ENCODE data around the gene ZNF710. TPM values are rescaled to one million over a fixed set of nuclear protein-coding genes. Genes with fewer than 3 reads are reported as not detected.

Gene ZNF710
- total and polyA plus RNA-seq, 2 experiments from 2014 or later, result 15.9 to 18.2 TPM

DNA sequence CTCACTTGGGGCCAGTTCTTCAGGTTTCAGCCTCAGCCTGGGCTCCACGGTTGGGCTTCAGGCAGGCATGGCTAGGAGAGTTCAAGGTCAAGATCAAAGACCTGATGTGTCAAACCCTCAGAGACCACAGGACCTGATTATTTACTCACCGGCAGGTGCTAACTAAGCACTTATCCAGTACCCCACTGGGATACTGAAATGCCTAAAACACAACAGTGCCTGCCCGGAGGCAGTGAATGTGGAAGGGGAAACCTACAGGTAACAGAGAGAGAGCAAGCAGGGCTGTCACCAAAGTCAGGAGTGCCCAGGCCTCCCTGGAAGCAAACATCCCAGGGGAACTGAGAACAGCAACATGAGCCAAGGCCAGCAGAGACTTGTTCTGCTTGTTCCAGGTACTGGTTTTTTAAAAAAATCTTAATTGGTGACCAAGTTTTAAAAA lies 94.4 kb downstream of the ZNF710 start:
- peak; percentile 83 for ATAC-seq
- Histone ChIP-seq H3K79me2 (replicated peaks; ENCODE audit: insufficient read depth) (peaks cover 5% of the 10 kb centered on the region), H3K27ac (ENCODE audit: low read depth) (no peak overlapping the region), H3K4me2 (no peak overlapping the region), H4K20me1 (replicated peaks; ENCODE audit: insufficient read depth) (peaks cover 20% of the 10 kb centered on the region), H3K36me3 (ENCODE audit: insufficient read depth) (no peaks in the 10 kb centered on the region), H3K9me2 (ENCODE audit: insufficient read depth) (no peaks in the 10 kb centered on the region), H3K27me3 (ENCODE audit: insufficient read depth) (0 out of 2 replicates have a peak, but pooled peaks cover under 1% of the 10 kb centered on the region), H3F3A (replicated peaks; ENCODE audit: low read depth) (0 out of 2 replicates have a peak, but pooled peaks cover 4% of the 10 kb centered on the region), H3K4me3 (no peak overlapping the region), H3K4me1 (ENCODE audit: insufficient read depth) (no peaks in the 10 kb centered on the region), H2AFZ (no peak overlapping the region)
- TF ChIP-seq EZH2 (IDR thresholded peaks at IDR 0.05; ENCODE audit: low read depth, unreplicated experiment), result no peak
- no peak for TF ChIP-seq POLR2AphosphoS5 (IDR thresholded peaks at IDR 0.05; ENCODE audit: low read depth)
- no peak for TF ChIP-seq NANOG (IDR thresholded peaks at IDR 0.05; ENCODE audit: borderline replicate concordance)
- TF ChIP-seq, protein P1, sequence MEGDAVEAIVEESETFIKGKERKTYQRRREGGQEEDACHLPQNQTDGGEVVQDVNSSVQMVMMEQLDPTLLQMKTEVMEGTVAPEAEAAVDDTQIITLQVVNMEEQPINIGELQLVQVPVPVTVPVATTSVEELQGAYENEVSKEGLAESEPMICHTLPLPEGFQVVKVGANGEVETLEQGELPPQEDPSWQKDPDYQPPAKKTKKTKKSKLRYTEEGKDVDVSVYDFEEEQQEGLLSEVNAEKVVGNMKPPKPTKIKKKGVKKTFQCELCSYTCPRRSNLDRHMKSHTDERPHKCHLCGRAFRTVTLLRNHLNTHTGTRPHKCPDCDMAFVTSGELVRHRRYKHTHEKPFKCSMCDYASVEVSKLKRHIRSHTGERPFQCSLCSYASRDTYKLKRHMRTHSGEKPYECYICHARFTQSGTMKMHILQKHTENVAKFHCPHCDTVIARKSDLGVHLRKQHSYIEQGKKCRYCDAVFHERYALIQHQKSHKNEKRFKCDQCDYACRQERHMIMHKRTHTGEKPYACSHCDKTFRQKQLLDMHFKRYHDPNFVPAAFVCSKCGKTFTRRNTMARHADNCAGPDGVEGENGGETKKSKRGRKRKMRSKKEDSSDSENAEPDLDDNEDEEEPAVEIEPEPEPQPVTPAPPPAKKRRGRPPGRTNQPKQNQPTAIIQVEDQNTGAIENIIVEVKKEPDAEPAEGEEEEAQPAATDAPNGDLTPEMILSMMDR (conservative IDR thresholded peaks at IDR 0.05; ENCODE audit: low read depth in 2 of 2), result no peak
- TF ChIP-seq, protein P2, sequence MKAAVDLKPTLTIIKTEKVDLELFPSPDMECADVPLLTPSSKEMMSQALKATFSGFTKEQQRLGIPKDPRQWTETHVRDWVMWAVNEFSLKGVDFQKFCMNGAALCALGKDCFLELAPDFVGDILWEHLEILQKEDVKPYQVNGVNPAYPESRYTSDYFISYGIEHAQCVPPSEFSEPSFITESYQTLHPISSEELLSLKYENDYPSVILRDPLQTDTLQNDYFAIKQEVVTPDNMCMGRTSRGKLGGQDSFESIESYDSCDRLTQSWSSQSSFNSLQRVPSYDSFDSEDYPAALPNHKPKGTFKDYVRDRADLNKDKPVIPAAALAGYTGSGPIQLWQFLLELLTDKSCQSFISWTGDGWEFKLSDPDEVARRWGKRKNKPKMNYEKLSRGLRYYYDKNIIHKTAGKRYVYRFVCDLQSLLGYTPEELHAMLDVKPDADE (IDR thresholded peaks at IDR 0.05), result no peak
- no peak for TF ChIP-seq ZNF114 (CRISPR knock-in tag; IDR thresholded peaks at IDR 0.05)
- no peak for TF ChIP-seq JUNB (IDR thresholded peaks at IDR 0.05; ENCODE audit: unreplicated experiment)
- no peak for TF ChIP-seq STAT1 (IDR thresholded peaks at IDR 0.05; ENCODE audit: unreplicated experiment)
- TF ChIP-seq EZH2phosphoT487 (IDR thresholded peaks at IDR 0.05; ENCODE audit: unreplicated experiment), result no peak
- TF ChIP-seq, protein P3, sequence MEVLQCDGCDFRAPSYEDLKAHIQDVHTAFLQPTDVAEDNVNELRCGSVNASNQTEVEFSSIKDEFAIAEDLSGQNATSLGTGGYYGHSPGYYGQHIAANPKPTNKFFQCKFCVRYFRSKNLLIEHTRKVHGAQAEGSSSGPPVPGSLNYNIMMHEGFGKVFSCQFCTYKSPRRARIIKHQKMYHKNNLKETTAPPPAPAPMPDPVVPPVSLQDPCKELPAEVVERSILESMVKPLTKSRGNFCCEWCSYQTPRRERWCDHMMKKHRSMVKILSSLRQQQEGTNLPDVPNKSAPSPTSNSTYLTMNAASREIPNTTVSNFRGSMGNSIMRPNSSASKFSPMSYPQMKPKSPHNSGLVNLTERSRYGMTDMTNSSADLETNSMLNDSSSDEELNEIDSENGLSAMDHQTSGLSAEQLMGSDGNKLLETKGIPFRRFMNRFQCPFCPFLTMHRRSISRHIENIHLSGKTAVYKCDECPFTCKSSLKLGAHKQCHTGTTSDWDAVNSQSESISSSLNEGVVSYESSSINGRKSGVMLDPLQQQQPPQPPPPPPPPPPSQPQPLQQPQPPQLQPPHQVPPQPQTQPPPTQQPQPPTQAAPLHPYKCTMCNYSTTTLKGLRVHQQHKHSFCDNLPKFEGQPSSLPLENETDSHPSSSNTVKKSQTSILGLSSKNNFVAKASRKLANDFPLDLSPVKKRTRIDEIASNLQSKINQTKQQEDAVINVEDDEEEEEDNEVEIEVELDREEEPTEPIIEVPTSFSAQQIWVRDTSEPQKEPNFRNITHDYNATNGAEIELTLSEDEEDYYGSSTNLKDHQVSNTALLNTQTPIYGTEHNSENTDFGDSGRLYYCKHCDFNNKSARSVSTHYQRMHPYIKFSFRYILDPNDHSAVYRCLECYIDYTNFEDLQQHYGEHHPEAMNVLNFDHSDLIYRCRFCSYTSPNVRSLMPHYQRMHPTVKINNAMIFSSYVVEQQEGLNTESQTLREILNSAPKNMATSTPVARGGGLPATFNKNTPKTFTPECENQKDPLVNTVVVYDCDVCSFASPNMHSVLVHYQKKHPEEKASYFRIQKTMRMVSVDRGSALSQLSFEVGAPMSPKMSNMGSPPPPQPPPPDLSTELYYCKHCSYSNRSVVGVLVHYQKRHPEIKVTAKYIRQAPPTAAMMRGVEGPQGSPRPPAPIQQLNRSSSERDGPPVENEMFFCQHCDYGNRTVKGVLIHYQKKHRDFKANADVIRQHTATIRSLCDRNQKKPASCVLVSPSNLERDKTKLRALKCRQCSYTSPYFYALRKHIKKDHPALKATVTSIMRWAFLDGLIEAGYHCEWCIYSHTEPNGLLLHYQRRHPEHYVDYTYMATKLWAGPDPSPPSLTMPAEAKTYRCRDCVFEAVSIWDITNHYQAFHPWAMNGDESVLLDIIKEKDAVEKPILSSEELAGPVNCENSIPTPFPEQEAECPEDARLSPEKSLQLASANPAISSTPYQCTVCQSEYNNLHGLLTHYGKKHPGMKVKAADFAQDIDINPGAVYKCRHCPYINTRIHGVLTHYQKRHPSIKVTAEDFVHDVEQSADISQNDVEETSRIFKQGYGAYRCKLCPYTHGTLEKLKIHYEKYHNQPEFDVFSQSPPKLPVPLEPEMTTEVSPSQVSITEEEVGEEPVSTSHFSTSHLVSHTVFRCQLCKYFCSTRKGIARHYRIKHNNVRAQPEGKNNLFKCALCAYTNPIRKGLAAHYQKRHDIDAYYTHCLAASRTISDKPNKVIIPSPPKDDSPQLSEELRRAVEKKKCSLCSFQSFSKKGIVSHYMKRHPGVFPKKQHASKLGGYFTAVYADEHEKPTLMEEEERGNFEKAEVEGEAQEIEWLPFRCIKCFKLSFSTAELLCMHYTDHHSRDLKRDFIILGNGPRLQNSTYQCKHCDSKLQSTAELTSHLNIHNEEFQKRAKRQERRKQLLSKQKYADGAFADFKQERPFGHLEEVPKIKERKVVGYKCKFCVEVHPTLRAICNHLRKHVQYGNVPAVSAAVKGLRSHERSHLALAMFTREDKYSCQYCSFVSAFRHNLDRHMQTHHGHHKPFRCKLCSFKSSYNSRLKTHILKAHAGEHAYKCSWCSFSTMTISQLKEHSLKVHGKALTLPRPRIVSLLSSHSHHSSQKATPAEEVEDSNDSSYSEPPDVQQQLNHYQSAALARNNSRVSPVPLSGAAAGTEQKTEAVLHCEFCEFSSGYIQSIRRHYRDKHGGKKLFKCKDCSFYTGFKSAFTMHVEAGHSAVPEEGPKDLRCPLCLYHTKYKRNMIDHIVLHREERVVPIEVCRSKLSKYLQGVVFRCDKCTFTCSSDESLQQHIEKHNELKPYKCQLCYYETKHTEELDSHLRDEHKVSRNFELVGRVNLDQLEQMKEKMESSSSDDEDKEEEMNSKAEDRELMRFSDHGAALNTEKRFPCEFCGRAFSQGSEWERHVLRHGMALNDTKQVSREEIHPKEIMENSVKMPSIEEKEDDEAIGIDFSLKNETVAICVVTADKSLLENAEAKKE (CRISPR knock-in tag; IDR thresholded peaks at IDR 0.05), result no peak
- TF ChIP-seq, protein P4, sequence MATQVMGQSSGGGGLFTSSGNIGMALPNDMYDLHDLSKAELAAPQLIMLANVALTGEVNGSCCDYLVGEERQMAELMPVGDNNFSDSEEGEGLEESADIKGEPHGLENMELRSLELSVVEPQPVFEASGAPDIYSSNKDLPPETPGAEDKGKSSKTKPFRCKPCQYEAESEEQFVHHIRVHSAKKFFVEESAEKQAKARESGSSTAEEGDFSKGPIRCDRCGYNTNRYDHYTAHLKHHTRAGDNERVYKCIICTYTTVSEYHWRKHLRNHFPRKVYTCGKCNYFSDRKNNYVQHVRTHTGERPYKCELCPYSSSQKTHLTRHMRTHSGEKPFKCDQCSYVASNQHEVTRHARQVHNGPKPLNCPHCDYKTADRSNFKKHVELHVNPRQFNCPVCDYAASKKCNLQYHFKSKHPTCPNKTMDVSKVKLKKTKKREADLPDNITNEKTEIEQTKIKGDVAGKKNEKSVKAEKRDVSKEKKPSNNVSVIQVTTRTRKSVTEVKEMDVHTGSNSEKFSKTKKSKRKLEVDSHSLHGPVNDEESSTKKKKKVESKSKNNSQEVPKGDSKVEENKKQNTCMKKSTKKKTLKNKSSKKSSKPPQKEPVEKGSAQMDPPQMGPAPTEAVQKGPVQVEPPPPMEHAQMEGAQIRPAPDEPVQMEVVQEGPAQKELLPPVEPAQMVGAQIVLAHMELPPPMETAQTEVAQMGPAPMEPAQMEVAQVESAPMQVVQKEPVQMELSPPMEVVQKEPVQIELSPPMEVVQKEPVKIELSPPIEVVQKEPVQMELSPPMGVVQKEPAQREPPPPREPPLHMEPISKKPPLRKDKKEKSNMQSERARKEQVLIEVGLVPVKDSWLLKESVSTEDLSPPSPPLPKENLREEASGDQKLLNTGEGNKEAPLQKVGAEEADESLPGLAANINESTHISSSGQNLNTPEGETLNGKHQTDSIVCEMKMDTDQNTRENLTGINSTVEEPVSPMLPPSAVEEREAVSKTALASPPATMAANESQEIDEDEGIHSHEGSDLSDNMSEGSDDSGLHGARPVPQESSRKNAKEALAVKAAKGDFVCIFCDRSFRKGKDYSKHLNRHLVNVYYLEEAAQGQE (IDR thresholded peaks at IDR 0.05; ENCODE audit: unreplicated experiment), result no peak
- no peak for TF ChIP-seq CREB1 (CRISPR knock-in tag; IDR thresholded peaks at IDR 0.05; ENCODE audit: low read depth)
- no peak for TF ChIP-seq ZNF331 (CRISPR knock-in tag; IDR thresholded peaks at IDR 0.05; ENCODE audit: low read depth)
- Mint-ChIP-seq H3K27ac (no peak overlapping the region), H3K9me3 (peaks cover 13% of the 10 kb centered on the region), H3K27me3 (ENCODE audit: insufficient read depth, low read depth, poor library complexity) (peaks cover 16% of the 10 kb centered on the region), H3K4me1 (peaks cover 22% of the 10 kb centered on the region), H3K4me3 (no peak overlapping the region), H3K36me3 (ENCODE audit: low read depth) (peaks cover 16% of the 10 kb centered on the region)
- DNase-seq (ENCODE audit: low spot score), result peak; percentile 49
